Natural killer cell (primary cell): Measurements from ENCODE around the gene C1QL3. TPM values are rescaled to one million over a fixed set of nuclear protein-coding genes. Genes with fewer than 3 reads are reported as not detected.

Source experiments
- ATAC-seq, 3 donors: fragments of 150-1000 bp in 2 of 3; fragments of 200-7000 bp in 1 of 3; cut with Tn5 transposase; 1 replicate in 1 of 3; 2 replicates in 2 of 3; pipeline ENCODE4 v1.10.0; 2021; ENCODE audit warnings: mild to moderate bottlenecking in 2 of 3, moderate library complexity in 2 of 3
- DNase-seq, 2 donors: peaks; one replicate each; pipeline versions ENCODE4 v3.0.0 to v3.0.0-alpha.2; 2013 to 2021; ENCODE audit warnings: mixed read lengths in 1 of 2
- H3K27ac ChIP-seq: one replicate; pipeline ENCODE4 v1.5.1; 2013; ENCODE audit warnings: mild to moderate bottlenecking, low read length
- H3K27me3 ChIP-seq: one replicate; pipeline ENCODE4 v1.6.1; 2013; ENCODE audit warnings: low read length; ENCODE audit not compliant: control insufficient read depth, insufficient read depth
- H3K36me3 ChIP-seq: one replicate; pipeline ENCODE4 v1.6.1; 2013; ENCODE audit warnings: low read length; ENCODE audit not compliant: control insufficient read depth, insufficient read depth
- H3K4me1 ChIP-seq: one replicate; pipeline ENCODE4 v1.6.1; 2013; ENCODE audit warnings: low read length; ENCODE audit not compliant: control insufficient read depth, insufficient read depth
- H3K4me3 ChIP-seq: one replicate; pipeline ENCODE4 v1.5.1; 2013; ENCODE audit warnings: low read length
- H3K9me3 ChIP-seq: one replicate; pipeline ENCODE4 v1.6.1; 2013; ENCODE audit warnings: low read length; ENCODE audit not compliant: control insufficient read depth, insufficient read depth
- H3K27ac Mint-ChIP-seq, 2 donors: one replicate each; pipeline ENCODE4 v1.8.0; 2022; ENCODE audit warnings: mild to moderate bottlenecking in 2 of 2, mixed read lengths in 2 of 2, moderate library complexity in 1 of 2
- H3K27me3 Mint-ChIP-seq, 2 donors: one replicate each; pipeline ENCODE4 v1.8.0; 2022; ENCODE audit warnings: low read depth in 2 of 2, mixed read lengths in 2 of 2
- H3K36me3 Mint-ChIP-seq: one replicate; pipeline ENCODE4 v1.8.0; 2022; ENCODE audit warnings: mixed read lengths
- H3K4me1 Mint-ChIP-seq, 2 donors: one replicate each; pipeline ENCODE4 v1.8.0; 2022; ENCODE audit warnings: mixed read lengths in 2 of 2
- H3K4me3 Mint-ChIP-seq: one replicate; pipeline ENCODE4 v1.8.0; 2022; ENCODE audit warnings: mild to moderate bottlenecking, moderate library complexity, mixed read lengths
- H3K9me3 Mint-ChIP-seq, 2 donors: one replicate each; pipeline ENCODE4 v1.8.0; 2022; ENCODE audit warnings: mixed read lengths in 2 of 2
- CTCF ChIP-seq: fragments of 200-600 bp; IDR thresholded peaks from one replicate; pipeline ENCODE4 v1.8.0; 2022; ENCODE audit warnings: antibody characterized with exemption
- WGBS: methylation state at CpG from one replicate; pipeline ENCODE4 v1.1.7; 2013; ENCODE audit warnings: missing lambda C conversion rate; ENCODE audit not compliant: insufficient coverage; 5-methylcytosine and 5-hydroxymethylcytosine counted together
- intact Hi-C: fragments of 100-400 bp; cut with micrococcal nuclease; formaldehyde crosslinking; loops from one replicate; pipeline ENCODE4 v1.14.2; 2022
- total RNA-seq, 4 donors: library from RNA; stranded (reverse); fragments of 120-200 nt in 1 of 4; gene quantifications; one replicate each; pipeline versions ENCODE4 v1.2.3 to v1.2.4, GENCODE V29; 2013 to 2022

Gene C1QL3
- total RNA-seq, 3 donors from 2014 or later (not counting 1 experiment from before 2014, with no cell fraction given), result 0.29 TPM; not detected in 2

- H3K4me3 ChIP-seq, result no peak overlapping the region
- Mint-ChIP-seq H3K4me1 (peaks cover 0 to 9% of the 10 kb centered on the region in 2 donors), H3K9me3 (no peaks in the 10 kb centered on the region), H3K27ac (no peak overlapping the region), H3K4me3 (no peak overlapping the region), H3K27me3 (peaks cover 7 to 16% of the 10 kb centered on the region in 2 donors), H3K36me3 (no peaks in the 10 kb centered on the region)
- TF ChIP-seq CTCF, result no peak
- no peaks in the 10 kb centered on the region for H3K9me3 ChIP-seq
- H3K27ac ChIP-seq, result no peak overlapping the region
- no peaks in the 10 kb centered on the region for H3K4me1 ChIP-seq
- no peaks in the 10 kb centered on the region for H3K36me3 ChIP-seq
- intact Hi-C loops, result no loop called here
- WGBS, result 100% methylated on average over 1 of the region's 3 CpGs
- DNase-seq (no peak), ATAC-seq (no peak)
- no peaks in the 10 kb centered on the region for H3K27me3 ChIP-seq
These were observed 43.9 kb upstream of the C1QL3 start for GRCh38 chr10:16565604-16566003.

GRCh38 chr10:16562891-16563290 is 41.2 kb upstream of the C1QL3 start:
- H3K36me3 Mint-ChIP-seq, result no peaks in the 10 kb centered on the region
- no peak overlapping the region for H3K27ac ChIP-seq

GRCh38 chr10:16559236-16559773 is 37.6 kb upstream of the C1QL3 start:
- Histone ChIP-seq H3K27me3 (no peaks in the 10 kb centered on the region), H3K27ac (no peak overlapping the region), H3K4me1 (no peaks in the 10 kb centered on the region), H3K36me3 (no peaks in the 10 kb centered on the region), H3K4me3 (no peak overlapping the region), H3K9me3 (no peaks in the 10 kb centered on the region)
- WGBS, result 73% methylated on average over 5 of the region's 5 CpGs
- no peak for ATAC-seq
- Mint-ChIP-seq H3K4me1 (no peaks in the 10 kb centered on the region), H3K27ac (no peak overlapping the region), H3K36me3 (no peaks in the 10 kb centered on the region), H3K4me3 (no peak overlapping the region), H3K9me3 (no peaks in the 10 kb centered on the region), H3K27me3 (peaks cover 11 to 35% of the 10 kb centered on the region in 2 donors)
- DNase-seq, result no peak
- intact Hi-C loops, result no loop called here
- no peak for TF ChIP-seq CTCF

More at GRCh38 chr10:16562891-16563290, 41.2 kb upstream of the C1QL3 start:
- Histone ChIP-seq H3K27me3 (no peaks in the 10 kb centered on the region), H3K4me1 (no peaks in the 10 kb centered on the region), H3K9me3 (no peaks in the 10 kb centered on the region), H3K4me3 (no peak overlapping the region), H3K36me3 (no peaks in the 10 kb centered on the region)
- H3K4me3 Mint-ChIP-seq, result no peak overlapping the region
- WGBS, result 96% methylated on average over 5 of the region's 6 CpGs
- no peak for TF ChIP-seq CTCF
- H3K27ac Mint-ChIP-seq, result no peak overlapping the region
- intact Hi-C loops, result no loop called here
- peaks cover 0 to 7% of the 10 kb centered on the region in 2 donors for H3K4me1 Mint-ChIP-seq
- H3K27me3 Mint-ChIP-seq, result peaks cover 14 to 27% of the 10 kb centered on the region in 2 donors
- no peaks in the 10 kb centered on the region for H3K9me3 Mint-ChIP-seq
- ATAC-seq (no peak), DNase-seq (no peak)

- intact Hi-C loops, result no loop called here
- no peak overlapping the region for H3K4me3 Mint-ChIP-seq
These were observed 26.3 kb upstream of the C1QL3 start for GRCh38 chr10:16547973-16548372.

More at GRCh38 chr10:16547973-16548372, 26.3 kb upstream of the C1QL3 start:
- H3K27me3 Mint-ChIP-seq, result peaks cover 9 to 44% of the 10 kb centered on the region in 2 donors
- no peaks in the 10 kb centered on the region for H3K9me3 Mint-ChIP-seq
- Histone ChIP-seq H3K4me1 (no peaks in the 10 kb centered on the region), H3K27me3 (no peaks in the 10 kb centered on the region), H3K4me3 (no peak overlapping the region), H3K27ac (no peak overlapping the region), H3K36me3 (no peaks in the 10 kb centered on the region), H3K9me3 (no peaks in the 10 kb centered on the region)
- WGBS, result 94% methylated on average over 3 of the region's 4 CpGs
- peaks cover 0 to 6% of the 10 kb centered on the region in 2 donors for H3K4me1 Mint-ChIP-seq
- no peak overlapping the region for H3K27ac Mint-ChIP-seq
- no peak for ATAC-seq
- TF ChIP-seq CTCF, result no peak
- DNase-seq, result no peak
- H3K36me3 Mint-ChIP-seq, result no peaks in the 10 kb centered on the region
